Neural cell (in vitro differentiated cells): ENCODE data around the gene HK2. TPM values are rescaled to one million over a fixed set of nuclear protein-coding genes. Genes with fewer than 3 reads are reported as not detected.

ENCODE experiments used
- H2AFZ ChIP-seq: fragments of 200-600, 300-800 bp; sonication (generic), shearing (Covaris generic); 2 replicates; pipeline ENCODE4 v1.6.0; 2014; ENCODE audit warnings: low read depth, mild to moderate bottlenecking, antibody characterized with exemption, low read length, moderate library complexity
- H3F3A ChIP-seq: fragments of 200-600 bp; shearing (Covaris generic); 2 replicates; pipeline ENCODE4 v1.6.1; 2016; ENCODE audit warnings: mild to moderate bottlenecking, moderate library complexity, mixed read lengths, antibody characterized with exemption, low read length; ENCODE audit not compliant: insufficient read depth, poor library complexity, severe bottlenecking
- H3K27ac ChIP-seq: fragments of 200-600, 300-800 bp; sonication (generic), shearing (Covaris generic); 2 replicates; pipeline ENCODE4 v1.5.1; 2014; ENCODE audit warnings: mild to moderate bottlenecking, low read length, moderate library complexity
- H3K27me3 ChIP-seq: fragments of 300-800, 200-600 bp; sonication (generic), shearing (Covaris generic); 2 replicates; pipeline ENCODE4 v1.6.0; 2014; ENCODE audit warnings: mild to moderate bottlenecking, low read depth, low read length, moderate library complexity; ENCODE audit not compliant: insufficient read depth
- H3K36me3 ChIP-seq: fragments of 300-800, 200-600 bp; sonication (generic), shearing (Covaris generic); 2 replicates; pipeline ENCODE4 v1.5.1; 2014; ENCODE audit warnings: mild to moderate bottlenecking, antibody characterized with exemption, low read length, moderate library complexity; ENCODE audit not compliant: insufficient read depth
- H3K4me2 ChIP-seq: fragments of 300-800, 200-600 bp; sonication (generic), shearing (Covaris generic); 2 replicates; pipeline ENCODE4 v1.6.0; 2014; ENCODE audit warnings: mild to moderate bottlenecking, low read length
- H3K4me3 ChIP-seq: fragments of 300-800, 200-600 bp; sonication (generic), shearing (Covaris generic); 2 replicates; pipeline ENCODE4 v1.5.1; 2014; ENCODE audit warnings: mild to moderate bottlenecking, low read length, moderate library complexity
- H3K79me2 ChIP-seq: fragments of 200-600 bp; shearing (Covaris generic); replicated peaks from 2 replicates; pipeline ENCODE4 v1.6.0; 2014; ENCODE audit warnings: mild to moderate bottlenecking, low read length, moderate library complexity; ENCODE audit not compliant: insufficient read depth
- H3K9ac ChIP-seq: fragments of 300-800, 200-600 bp; sonication (generic), shearing (Covaris generic); 2 replicates; pipeline ENCODE4 v1.6.1; 2016; ENCODE audit warnings: mild to moderate bottlenecking, low read length, mixed read lengths
- H3K9me2 ChIP-seq: fragments of 200-600 bp; shearing (Covaris generic); 2 replicates; pipeline ENCODE4 v1.6.1; 2016; ENCODE audit warnings: mild to moderate bottlenecking, low read length, mixed read lengths; ENCODE audit not compliant: insufficient read depth
- H3K9me3 ChIP-seq: fragments of 200-600, 300-800 bp; sonication (generic), shearing (Covaris generic); 2 replicates; pipeline ENCODE4 v1.6.1; 2016; ENCODE audit warnings: mild to moderate bottlenecking, mixed run types, low read length, moderate library complexity, mixed read lengths
- H4K20me1 ChIP-seq: fragments of 200-600 bp; shearing (Covaris generic); 2 replicates; pipeline ENCODE4 v1.6.1; 2016; ENCODE audit warnings: mild to moderate bottlenecking, mixed run types; ENCODE audit not compliant: insufficient read depth
- CTCF ChIP-seq: fragments of 450-650 bp; IDR thresholded peaks from 2 replicates; pipeline ENCODE4 v1.5.1; 2014; ENCODE audit warnings: antibody characterized with exemption, mild to moderate bottlenecking, moderate library complexity; ENCODE audit not compliant: poor library complexity, severe bottlenecking
- EP300 ChIP-seq: fragments of 450-650 bp; conservative IDR thresholded peaks from 2 replicates; pipeline ENCODE4 v1.6.1; 2014; ENCODE audit warnings: antibody characterized with exemption, mild to moderate bottlenecking, moderate library complexity; ENCODE audit not compliant: poor library complexity, severe bottlenecking
- EZH2 ChIP-seq: fragments of 200-600, 300-800 bp; shearing (Covaris generic), sonication (generic); IDR thresholded peaks from 2 replicates; pipeline ENCODE4 v1.6.1; 2014; ENCODE audit warnings: antibody characterized with exemption, low read length, borderline replicate concordance, mild to moderate bottlenecking; ENCODE audit not compliant: insufficient read depth, poor library complexity, severe bottlenecking
- MXI1 ChIP-seq: fragments of 450-650 bp; conservative IDR thresholded peaks from 2 replicates; pipeline ENCODE4 v1.6.1; 2014; ENCODE audit warnings: antibody characterized with exemption, mild to moderate bottlenecking; ENCODE audit not compliant: poor library complexity, severe bottlenecking
- POLR2AphosphoS5 ChIP-seq: IDR thresholded peaks from 2 replicates; pipeline ENCODE4 v1.6.1; 2012
- RAD21 ChIP-seq: fragments of 450-650 bp; conservative IDR thresholded peaks from 2 replicates; pipeline ENCODE4 v1.6.1; 2014; ENCODE audit warnings: antibody characterized with exemption, mild to moderate bottlenecking, moderate library complexity
- REST ChIP-seq: IDR thresholded peaks from 2 replicates; pipeline ENCODE4 v1.6.1; 2012; ENCODE audit warnings: borderline replicate concordance
- SMC3 ChIP-seq: fragments of 450-650 bp; conservative IDR thresholded peaks from 2 replicates; pipeline ENCODE4 v1.6.1; 2014; ENCODE audit warnings: antibody characterized with exemption, mild to moderate bottlenecking, moderate library complexity; ENCODE audit not compliant: poor library complexity
- TAF1 ChIP-seq: IDR thresholded peaks from 2 replicates; pipeline ENCODE4 v1.6.1; 2012; ENCODE audit warnings: low read depth
- polyA plus RNA-seq: library from polyadenylated mRNA; depleted of rRNA; stranded (reverse); fragments of >200 nt; gene quantifications from 2 replicates; pipeline ENCODE4 v1.2.3, GENCODE V29; 2014

Gene HK2
- polyA plus RNA-seq, 1 donor from 2014 or later: 0.47 TPM

GRCh38 chr2:74843899-74844298 is 10.0 kb downstream of the HK2 start:
- Histone ChIP-seq H3K79me2 (no peaks in the 10 kb centered on the region), H4K20me1 (no peaks in the 10 kb centered on the region), H3K9ac (no peak overlapping the region)

GRCh38 chr2:74844752-74845151 is 10.8 kb downstream of the HK2 start:
- Histone ChIP-seq H3K79me2 (no peaks in the 10 kb centered on the region), H3K9me3 (no peaks in the 10 kb centered on the region), H3K9me2 (no peaks in the 10 kb centered on the region), H3K36me3 (no peaks in the 10 kb centered on the region), H3K9ac (no peak overlapping the region), H4K20me1 (no peaks in the 10 kb centered on the region), H2AFZ (no peak overlapping the region), H3K4me2 (no peak overlapping the region), H3K27me3 (no peaks in the 10 kb centered on the region), H3K4me3 (no peak overlapping the region), H3F3A (no peaks in the 10 kb centered on the region), H3K27ac (no peak overlapping the region)
- TF ChIP-seq TAF1 (no peak), MXI1 (no peak), EP300 (no peak), POLR2AphosphoS5 (no peak), REST (no peak), SMC3 (no peak), EZH2 (no peak), RAD21 (no peak), CTCF (no peak)

More at GRCh38 chr2:74843899-74844298, 10.0 kb downstream of the HK2 start:
- Histone ChIP-seq H2AFZ (no peak overlapping the region), H3K27me3 (no peaks in the 10 kb centered on the region), H3K4me3 (no peak overlapping the region), H3K36me3 (no peaks in the 10 kb centered on the region), H3K9me3 (no peaks in the 10 kb centered on the region), H3F3A (no peaks in the 10 kb centered on the region), H3K27ac (no peak overlapping the region), H3K4me2 (no peak overlapping the region), H3K9me2 (no peaks in the 10 kb centered on the region)
- no peak for TF ChIP-seq REST
- no peak for TF ChIP-seq TAF1
